Liver (tissue), 9 donors: ENCODE measurements around the gene HSFX1. TPM values are rescaled to one million over a fixed set of nuclear protein-coding genes. Genes with fewer than 3 reads are reported as not detected.
A peak's percentile ranks its signal among the peaks of the same experiment; 100 is the strongest.

Experiments
- DNase-seq: peaks from one replicate; pipeline ENCODE4 v3.0.0-alpha.2; 2017; ENCODE audit warnings: low spot score
- H3K27ac ChIP-seq, 2 donors: one replicate each; pipeline ENCODE4 v1.7.0; 2013; ENCODE audit warnings: inconsistent platforms in 2 of 2, low read length in 2 of 2, control low read depth in 1 of 2, low read depth in 1 of 2, mild to moderate bottlenecking in 1 of 2
- H3K27me3 ChIP-seq, 4 donors: one replicate each; pipeline versions ENCODE4 v1.6.1 to v1.7.0; 2013; ENCODE audit warnings: low read length in 3 of 4, inconsistent platforms in 1 of 4, mild to moderate bottlenecking in 1 of 4, moderate library complexity in 1 of 4; ENCODE audit not compliant: control insufficient read depth in 4 of 4, insufficient read depth in 4 of 4
- H3K36me3 ChIP-seq, 4 donors: one replicate each; pipeline versions ENCODE4 v1.6.1 to v1.7.0; 2013; ENCODE audit warnings: low read length in 3 of 4, mild to moderate bottlenecking in 3 of 4, low read depth in 1 of 4, moderate library complexity in 1 of 4; ENCODE audit not compliant: control insufficient read depth in 4 of 4, insufficient read depth in 3 of 4
- H3K4me1 ChIP-seq, 4 donors: one replicate each; pipeline versions ENCODE4 v1.6.1 to v1.7.0; 2013; ENCODE audit warnings: low read length in 3 of 4, mild to moderate bottlenecking in 3 of 4, moderate library complexity in 1 of 4; ENCODE audit not compliant: control insufficient read depth in 4 of 4, insufficient read depth in 4 of 4
- H3K4me3 ChIP-seq, 3 donors: one replicate each; pipeline versions ENCODE4 v1.6.1 to v1.7.0; 2013; ENCODE audit warnings: low read length in 3 of 3, control low read depth in 1 of 3, low read depth in 1 of 3, mild to moderate bottlenecking in 1 of 3
- H3K9ac ChIP-seq, 2 donors: one replicate each; pipeline ENCODE4 v1.7.0; 2013; ENCODE audit warnings: low read length in 2 of 2, mild to moderate bottlenecking in 2 of 2, moderate library complexity in 2 of 2, control low read depth in 1 of 2, low read depth in 1 of 2
- H3K9me3 ChIP-seq, 4 donors: one replicate each; pipeline versions ENCODE4 v1.6.1 to v1.7.0; 2013; ENCODE audit warnings: low read length in 3 of 4; ENCODE audit not compliant: control insufficient read depth in 4 of 4
- CTCF ChIP-seq: fragments of 150-350 bp; IDR thresholded peaks from 2 replicates; pipeline ENCODE4 v1.5.1; 2017; ENCODE audit warnings: improper control_type of control experiment, low read depth, low read length; ENCODE audit not compliant: missing input control
- EGR1 ChIP-seq, 2 donors: IDR thresholded peaks; 2 replicates each; pipeline ENCODE4 v1.6.1; 2016 to 2018; ENCODE audit warnings: antibody characterized with exemption in 2 of 2, low read depth in 2 of 2
- FOXA1 ChIP-seq: IDR thresholded peaks from 2 replicates; pipeline ENCODE4 v1.6.1; 2016; ENCODE audit warnings: antibody characterized with exemption
- FOXA2 ChIP-seq: IDR thresholded peaks from 2 replicates; pipeline ENCODE4 v1.6.1; 2016; ENCODE audit warnings: antibody characterized with exemption
- GABPA ChIP-seq, 2 donors: IDR thresholded peaks in 1 of 2; conservative IDR thresholded peaks in 1 of 2; 2 replicates each; pipeline ENCODE4 v1.6.1; 2016; ENCODE audit warnings: antibody characterized with exemption in 2 of 2, mild to moderate bottlenecking in 1 of 2, moderate library complexity in 1 of 2
- JUND ChIP-seq, 2 donors: IDR thresholded peaks; 2 replicates each; pipeline ENCODE4 v1.6.1; 2016; ENCODE audit warnings: antibody characterized with exemption in 2 of 2
- NR2F2 ChIP-seq: IDR thresholded peaks from 2 replicates; pipeline ENCODE4 v1.6.1; 2016; ENCODE audit warnings: antibody characterized with exemption
- RAD21 ChIP-seq, 2 donors: IDR thresholded peaks; 2 replicates each; pipeline ENCODE4 v1.6.1; 2016; ENCODE audit warnings: antibody characterized with exemption in 2 of 2, mild to moderate bottlenecking in 2 of 2
- RXRA ChIP-seq, 2 donors: IDR thresholded peaks; 2 replicates each; pipeline ENCODE4 v1.6.1; 2017 to 2018; ENCODE audit warnings: antibody characterized with exemption in 2 of 2, mild to moderate bottlenecking in 1 of 2
- SP1 ChIP-seq: IDR thresholded peaks from 2 replicates; pipeline ENCODE4 v1.6.1; 2018; ENCODE audit warnings: antibody characterized with exemption, mild to moderate bottlenecking
- TAF1 ChIP-seq: conservative IDR thresholded peaks from 2 replicates; pipeline ENCODE4 v1.6.1; 2016; ENCODE audit warnings: antibody characterized with exemption, mild to moderate bottlenecking
- YY1 ChIP-seq: IDR thresholded peaks from 2 replicates; pipeline ENCODE4 v1.6.1; 2016; ENCODE audit warnings: antibody characterized with exemption, mild to moderate bottlenecking
- WGBS: extraction: QIAGEN DNeasy Blood & Tissue Kit; methylation state at CpG from one replicate; pipeline ENCODE4 v1.1.7; 2013; 5-methylcytosine and 5-hydroxymethylcytosine counted together
- polyA plus RNA-seq, 2 donors: library from polyadenylated mRNA; stranded (reverse) in 1 of 2; unstranded in 1 of 2; fragments of 200-250 nt in 1 of 2; fragments of >200 nt in 1 of 2; fragmentation: Nextera tagmentation in 1 of 2; extraction: Ambion mirVana in 1 of 2; gene quantifications; one replicate each; pipeline versions ENCODE4 v1.2.1 to v1.2.3, GENCODE V29; 2013 to 2015
- total RNA-seq, 2 donors: library from RNA; depleted of rRNA; stranded (reverse); fragments of >200 nt; gene quantifications; one replicate each; pipeline ENCODE4 v1.2.3, GENCODE V29; 2014
- TF ChIP-seq, protein P1 (sequence below): IDR thresholded peaks from 2 replicates; pipeline ENCODE4 v1.6.1; 2016; ENCODE audit warnings: antibody characterized with exemption, mild to moderate bottlenecking
- donor health status: healthy.
- donor health status: healthy.
- donor health status: healthy.
- donor health status: healthy.
- donor health status: healthy.

The HSFX1 gene
- total and polyA plus RNA-seq, 4 donors, result 0.17 to 0.92 (median 0.23) TPM

GRCh38 chrX:149807747-149808458 is 34.0 kb downstream of the HSFX1 start:
- TF ChIP-seq FOXA1, result no peak
- no peak for TF ChIP-seq NR2F2
- no peak for TF ChIP-seq TAF1
- TF ChIP-seq, protein P1, sequence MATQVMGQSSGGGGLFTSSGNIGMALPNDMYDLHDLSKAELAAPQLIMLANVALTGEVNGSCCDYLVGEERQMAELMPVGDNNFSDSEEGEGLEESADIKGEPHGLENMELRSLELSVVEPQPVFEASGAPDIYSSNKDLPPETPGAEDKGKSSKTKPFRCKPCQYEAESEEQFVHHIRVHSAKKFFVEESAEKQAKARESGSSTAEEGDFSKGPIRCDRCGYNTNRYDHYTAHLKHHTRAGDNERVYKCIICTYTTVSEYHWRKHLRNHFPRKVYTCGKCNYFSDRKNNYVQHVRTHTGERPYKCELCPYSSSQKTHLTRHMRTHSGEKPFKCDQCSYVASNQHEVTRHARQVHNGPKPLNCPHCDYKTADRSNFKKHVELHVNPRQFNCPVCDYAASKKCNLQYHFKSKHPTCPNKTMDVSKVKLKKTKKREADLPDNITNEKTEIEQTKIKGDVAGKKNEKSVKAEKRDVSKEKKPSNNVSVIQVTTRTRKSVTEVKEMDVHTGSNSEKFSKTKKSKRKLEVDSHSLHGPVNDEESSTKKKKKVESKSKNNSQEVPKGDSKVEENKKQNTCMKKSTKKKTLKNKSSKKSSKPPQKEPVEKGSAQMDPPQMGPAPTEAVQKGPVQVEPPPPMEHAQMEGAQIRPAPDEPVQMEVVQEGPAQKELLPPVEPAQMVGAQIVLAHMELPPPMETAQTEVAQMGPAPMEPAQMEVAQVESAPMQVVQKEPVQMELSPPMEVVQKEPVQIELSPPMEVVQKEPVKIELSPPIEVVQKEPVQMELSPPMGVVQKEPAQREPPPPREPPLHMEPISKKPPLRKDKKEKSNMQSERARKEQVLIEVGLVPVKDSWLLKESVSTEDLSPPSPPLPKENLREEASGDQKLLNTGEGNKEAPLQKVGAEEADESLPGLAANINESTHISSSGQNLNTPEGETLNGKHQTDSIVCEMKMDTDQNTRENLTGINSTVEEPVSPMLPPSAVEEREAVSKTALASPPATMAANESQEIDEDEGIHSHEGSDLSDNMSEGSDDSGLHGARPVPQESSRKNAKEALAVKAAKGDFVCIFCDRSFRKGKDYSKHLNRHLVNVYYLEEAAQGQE, result no peak
- no peak for TF ChIP-seq YY1
- no peak for TF ChIP-seq RXRA (IDR thresholded peaks at IDR 0.05)
- no peak overlapping the region for H3K9ac ChIP-seq
- no peaks in the 10 kb centered on the region for H3K36me3 ChIP-seq
- H3K4me1 ChIP-seq, result no peaks in the 10 kb centered on the region
- DNase-seq, result no peak
- H3K27me3 ChIP-seq, result no peaks in the 10 kb centered on the region
- no peak overlapping the region for H3K4me3 ChIP-seq
- no peak overlapping the region for H3K27ac ChIP-seq
- WGBS, result 94% methylated on average over 12 of the region's 12 CpGs
- H3K9me3 ChIP-seq, result no peaks in the 10 kb centered on the region

DNA sequence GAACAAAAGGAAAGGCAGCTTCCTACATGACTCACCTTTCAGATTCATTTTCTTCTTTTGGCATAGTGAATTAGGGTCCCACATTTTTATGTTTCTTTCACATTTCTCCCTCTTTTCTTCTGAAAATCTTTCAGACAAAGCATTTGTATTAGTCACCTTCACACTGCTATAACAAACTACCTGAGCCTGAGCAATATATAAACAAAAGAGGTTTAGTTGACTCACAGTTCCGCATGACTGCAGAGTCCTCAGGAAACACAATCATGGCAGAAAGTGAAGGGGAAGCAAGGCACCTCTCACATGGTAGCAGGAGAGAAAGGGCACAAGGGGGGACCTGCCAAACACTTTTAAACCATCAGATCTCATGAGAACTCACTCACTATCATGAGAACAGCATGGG is 44.8 kb downstream of the HSFX1 start:
- WGBS, result 84% methylated on average over 1 of the region's 1 CpG
- no peak for DNase-seq

DNA sequence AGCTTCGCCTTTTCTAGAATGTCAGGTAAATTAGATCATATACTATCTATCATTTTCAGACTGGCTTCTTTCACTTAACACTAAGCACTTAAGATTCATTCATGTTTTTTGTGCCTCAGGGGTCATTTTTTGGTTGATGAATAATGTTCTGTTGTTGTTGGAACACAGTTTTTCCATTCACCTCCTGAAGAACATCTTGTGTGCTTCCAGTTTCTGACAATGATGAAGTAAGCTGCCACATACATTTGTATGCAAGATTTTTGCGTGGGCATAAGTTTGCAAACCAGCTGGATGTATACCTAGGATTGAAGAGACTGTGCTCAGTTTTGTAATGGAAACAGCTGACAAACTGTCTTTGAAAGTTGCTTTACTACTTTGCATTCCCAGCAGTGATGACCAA is 45.5 kb downstream of the HSFX1 start:
- whole genome bisulfite sequencing, result 85% methylated on average over 2 of the region's 2 CpGs
- Histone ChIP-seq H3K36me3 (no peaks in the 10 kb centered on the region), H3K27ac (no peak overlapping the region), H3K4me3 (no peak overlapping the region), H3K9me3 (no peaks in the 10 kb centered on the region), H3K9ac (no peak overlapping the region), H3K27me3 (peaks cover 0 to 2% (median 0%) of the 10 kb centered on the region in 4 donors), H3K4me1 (no peaks in the 10 kb centered on the region)
- TF ChIP-seq SP1 (no peak), FOXA2 (no peak), FOXA1 (no peak), GABPA (IDR thresholded peaks at IDR 0.05 in 1 of 2, conservative IDR thresholded peaks at IDR 0.05 in 1 of 2) (no peak), RAD21 (IDR thresholded peaks at IDR 0.05) (no peak)
- DNase-seq, result no peak

More for the DNA sequence above, 44.8 kb downstream of the HSFX1 start:
- TF ChIP-seq RXRA (IDR thresholded peaks at IDR 0.05), result no peak
- no peak for TF ChIP-seq FOXA1
- H3K9me3 ChIP-seq, result no peaks in the 10 kb centered on the region
- no peak overlapping the region for H3K27ac ChIP-seq
- H3K27me3 ChIP-seq, result peaks cover 0 to 2% (median 0%) of the 10 kb centered on the region in 4 donors
- H3K36me3 ChIP-seq, result no peaks in the 10 kb centered on the region
- no peak overlapping the region for H3K4me3 ChIP-seq
- no peaks in the 10 kb centered on the region for H3K4me1 ChIP-seq
- no peak overlapping the region for H3K9ac ChIP-seq

DNA sequence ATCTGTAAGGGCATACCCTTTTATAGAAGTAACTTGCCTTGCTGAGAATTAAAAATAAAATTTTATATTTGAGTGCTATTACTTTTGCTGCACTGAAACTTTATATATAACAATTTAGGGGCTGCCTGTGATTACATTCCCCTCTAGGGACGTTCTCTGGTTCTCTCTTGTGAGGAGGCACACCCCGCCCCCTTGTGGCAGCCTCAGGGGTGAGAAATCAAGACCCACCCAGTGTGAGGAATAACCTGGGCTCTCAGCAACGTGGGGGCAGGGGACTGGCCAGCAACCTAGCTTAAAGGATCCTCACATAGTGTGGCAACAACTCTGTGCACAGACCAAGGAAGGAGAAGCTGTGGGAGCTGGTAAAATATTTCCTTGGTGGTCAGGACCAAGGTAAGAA is 51.6 kb downstream of the HSFX1 start:
- H3K36me3 ChIP-seq, result no peaks in the 10 kb centered on the region
- H3K9ac ChIP-seq, result no peak overlapping the region
- 4% methylated on average over 3 of the region's 3 CpGs for WGBS
- no peak for DNase-seq
- H3K27me3 ChIP-seq, result peaks cover 0 to 2% (median 0%) of the 10 kb centered on the region in 4 donors
- no peaks in the 10 kb centered on the region for H3K4me1 ChIP-seq
- no peaks in the 10 kb centered on the region for H3K9me3 ChIP-seq
- TF ChIP-seq CTCF, result peak; percentile 10
- no peak for TF ChIP-seq EGR1 (IDR thresholded peaks at IDR 0.05; ENCODE audit: low read depth in 2 of 2)
- TF ChIP-seq, protein P1, result no peak
- TF ChIP-seq JUND (IDR thresholded peaks at IDR 0.05), result no peak
- TF ChIP-seq SP1, result no peak
- TF ChIP-seq RAD21 (IDR thresholded peaks at IDR 0.05), result peak; percentile 23 to 24
- TF ChIP-seq FOXA2, result no peak
- no peak for TF ChIP-seq YY1
- H3K27ac ChIP-seq, result no peak overlapping the region
- no peak overlapping the region for H3K4me3 ChIP-seq
